ENCODE data around the gene MYL12B.
A peak's percentile ranks its signal among the peaks of the same experiment; 100 is the strongest.
"Not testable (repeated sequence)": the region's sequence is repeated elsewhere in the genome, so short reads cannot be mapped to it uniquely, and the experiment has no call there.

Gene MYL12B

DNA sequence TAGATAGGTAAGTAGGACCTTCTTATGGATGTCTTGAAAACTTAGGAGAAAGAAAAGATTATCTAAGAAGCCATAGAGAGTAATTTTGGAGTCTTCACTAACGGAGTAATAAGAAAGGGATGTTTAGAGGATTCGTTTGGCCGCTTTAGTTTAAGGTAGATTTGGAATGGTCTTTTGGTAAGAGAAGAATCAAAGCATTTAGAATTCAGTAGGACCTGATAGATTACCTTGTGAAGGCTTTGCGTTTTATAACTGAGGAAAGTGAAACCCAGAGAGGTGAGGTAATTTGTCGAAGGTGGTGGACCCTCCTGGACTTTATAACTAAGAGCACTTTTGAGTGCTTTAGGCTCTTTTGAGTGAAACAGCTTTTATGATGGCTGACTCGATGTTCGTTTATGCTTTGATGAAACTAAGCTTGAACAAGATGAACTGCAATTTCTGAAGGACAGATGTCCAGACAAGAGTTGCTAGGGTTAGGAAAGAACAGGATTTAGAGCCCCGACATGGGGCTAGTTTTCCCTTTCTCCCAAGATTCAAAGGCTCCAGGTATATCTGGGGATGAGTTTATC lies 1.3 kb downstream of the MYL12B start:
- no peak for DNase-seq

- DNase-seq, result no peak
Measured at GRCh38 chr18:3264362-3264761, 2.4 kb downstream of the MYL12B start.

DNA sequence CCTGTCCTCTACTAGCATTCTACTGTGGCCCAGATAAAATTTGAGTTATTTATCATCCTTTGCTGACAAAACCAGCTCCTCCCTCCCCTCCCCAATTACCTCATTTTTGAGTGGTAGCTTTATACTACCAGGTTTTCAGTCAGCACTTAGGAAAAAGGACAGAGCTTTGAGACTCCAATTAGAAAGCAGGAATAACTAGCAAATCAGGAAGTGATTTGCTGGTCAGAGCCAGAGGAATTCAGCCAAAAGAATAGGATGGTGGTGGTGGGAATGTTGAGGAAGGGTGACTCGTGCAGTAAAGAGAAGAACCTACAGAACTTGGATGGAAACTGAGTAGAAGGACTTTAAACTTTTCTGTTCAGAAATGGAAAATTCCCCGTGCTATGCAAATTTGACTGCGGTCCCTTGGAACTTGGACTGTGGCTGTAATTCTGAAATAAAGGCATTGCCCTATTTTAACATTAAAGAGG lies 3.7 kb downstream of the MYL12B start:
- DNase-seq, result no peak

DNA sequence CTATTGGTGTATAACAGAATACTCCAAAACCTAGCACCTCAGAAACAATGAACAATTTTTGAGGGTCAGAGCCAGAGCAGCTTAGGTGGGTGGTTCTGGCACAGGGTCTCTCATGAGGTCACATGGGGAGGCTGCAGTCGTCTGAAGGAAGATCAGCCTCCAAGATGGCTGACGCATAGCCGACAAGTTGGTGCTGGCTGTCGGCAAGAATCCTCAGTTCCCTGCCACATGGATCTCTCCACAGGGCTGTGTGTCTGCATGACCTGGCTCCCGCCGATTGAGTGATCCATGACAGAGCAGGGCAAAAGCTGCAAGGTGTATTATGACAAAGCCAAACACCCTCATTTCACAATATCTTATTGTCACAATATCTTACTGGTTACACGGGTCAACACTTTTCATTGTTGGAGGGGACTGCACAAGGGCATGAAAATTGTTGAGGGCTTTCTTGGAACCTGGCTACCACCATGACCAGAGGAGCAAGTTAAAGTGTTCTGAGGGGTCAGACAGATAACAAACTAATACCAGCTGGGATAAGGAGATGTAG lies 4.2 kb downstream of the MYL12B start:
- DNase-seq, result no peak

DNA sequence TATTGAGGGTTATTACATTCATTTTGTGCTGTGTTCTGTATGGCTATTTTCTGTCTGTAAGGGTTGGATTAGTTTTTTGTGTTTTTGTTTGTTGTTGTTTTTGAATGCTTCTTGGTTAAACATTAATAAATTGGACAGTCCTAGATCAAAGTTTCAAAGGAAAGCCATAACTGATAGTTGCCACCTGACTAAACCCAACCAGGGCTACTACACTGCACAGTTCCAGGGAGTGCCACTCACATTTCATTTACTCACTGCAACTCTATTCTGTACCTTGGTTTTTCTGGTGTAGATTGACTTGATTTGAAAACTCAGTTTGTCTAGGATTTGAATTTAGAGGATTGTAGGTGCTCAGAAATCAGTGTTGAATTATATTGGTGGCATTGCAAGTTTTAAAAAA lies 6.4 kb downstream of the MYL12B start:
- DNase-seq, result no peak

- no peak for DNase-seq
Measured at GRCh38 chr18:3269241-3269913, 7.4 kb downstream of the MYL12B start.

- no peak for DNase-seq
Measured at GRCh38 chr18:3269914-3270299, 8.0 kb downstream of the MYL12B start.

DNA sequence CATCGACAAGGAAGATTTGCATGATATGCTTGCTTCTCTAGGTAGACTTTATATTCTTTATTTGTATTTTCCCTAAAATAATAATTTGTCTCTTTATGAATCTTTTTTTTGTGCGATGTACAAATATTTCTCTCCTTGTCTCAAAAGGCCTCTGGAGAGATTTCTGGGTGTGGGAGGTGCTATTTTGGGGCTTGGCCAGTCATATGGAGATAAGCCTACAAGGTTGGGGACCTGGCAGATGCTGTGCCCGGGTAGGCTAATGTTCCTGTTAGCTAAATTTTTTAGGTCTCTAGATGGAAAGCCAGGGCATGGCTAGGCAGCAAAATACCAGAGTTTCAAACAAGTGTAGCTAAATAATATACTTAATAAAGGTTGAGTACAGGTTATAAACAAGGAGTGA lies 11.1 kb downstream of the MYL12B start:
- DNase-seq, result no peak

DNA sequence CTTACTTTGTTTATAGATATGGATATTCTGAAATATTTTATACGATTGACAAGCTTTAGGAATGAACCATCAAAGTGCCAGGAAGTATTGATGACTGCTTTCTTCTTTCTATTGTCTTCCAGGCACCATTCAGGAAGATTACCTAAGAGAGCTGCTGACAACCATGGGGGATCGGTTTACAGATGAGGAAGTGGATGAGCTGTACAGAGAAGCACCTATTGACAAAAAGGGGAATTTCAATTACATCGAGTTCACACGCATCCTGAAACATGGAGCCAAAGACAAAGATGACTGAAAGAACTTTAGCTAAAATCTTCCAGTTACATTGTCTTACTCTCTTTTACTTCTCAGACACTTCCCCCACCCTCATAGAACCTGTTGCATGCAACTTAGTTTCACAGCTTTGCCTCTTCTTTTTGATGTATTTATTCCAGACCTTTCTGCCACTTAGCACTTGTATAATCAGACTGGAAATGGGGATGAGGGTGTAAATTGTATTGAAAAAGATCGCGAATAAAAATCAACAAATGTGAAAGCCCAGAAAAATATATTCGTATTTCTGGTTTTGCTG lies 15.8 kb downstream of the MYL12B start:
- not testable (repeated sequence) for DNase-seq

DNA sequence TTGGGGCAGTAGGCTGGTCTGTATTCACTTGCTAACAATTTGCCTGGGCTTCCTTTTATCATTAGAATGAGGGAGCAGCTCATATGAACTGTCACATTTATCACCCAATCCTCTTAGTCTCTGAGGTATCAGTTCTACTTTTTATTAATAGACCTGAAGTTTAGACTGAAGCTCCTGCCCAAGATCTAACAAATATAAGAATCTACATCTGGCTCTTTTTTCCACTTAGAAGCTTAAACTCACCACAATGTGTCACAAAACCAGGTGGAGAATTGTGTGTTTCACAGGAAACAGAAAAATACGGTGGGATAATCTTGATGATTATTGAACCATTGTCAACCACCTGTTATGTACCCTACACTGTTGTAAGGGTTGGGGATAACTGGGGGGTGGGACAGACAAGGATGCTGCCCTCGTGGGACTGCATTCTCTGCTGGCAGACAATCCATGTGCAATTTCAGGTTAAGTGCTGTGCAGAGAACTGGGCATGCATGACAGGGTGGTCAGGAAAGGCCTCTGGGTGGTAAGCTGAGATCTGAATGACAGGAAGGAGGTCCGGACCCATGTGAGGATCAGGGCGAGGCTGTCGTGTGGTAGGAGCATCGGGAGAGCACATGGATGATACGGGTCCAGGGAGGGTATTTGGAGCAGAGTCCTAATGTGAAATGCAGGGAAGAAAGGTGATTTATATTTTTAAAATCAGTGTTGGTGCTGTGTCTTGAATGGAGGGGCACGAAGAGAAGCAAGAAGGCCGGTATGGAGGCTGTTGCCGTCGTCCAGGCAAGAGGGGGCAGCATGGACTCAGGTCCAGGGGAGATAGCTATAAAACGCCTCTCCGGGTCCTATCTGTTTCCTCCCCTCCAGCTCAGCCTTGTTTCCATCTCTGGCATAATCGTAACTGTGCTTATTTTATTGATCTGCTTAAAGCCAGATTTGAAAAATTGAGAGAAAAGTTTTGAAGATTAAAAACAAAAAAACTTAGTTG lies 17.6 kb downstream of the MYL12B start:
- DNase-seq, result no peak

DNA sequence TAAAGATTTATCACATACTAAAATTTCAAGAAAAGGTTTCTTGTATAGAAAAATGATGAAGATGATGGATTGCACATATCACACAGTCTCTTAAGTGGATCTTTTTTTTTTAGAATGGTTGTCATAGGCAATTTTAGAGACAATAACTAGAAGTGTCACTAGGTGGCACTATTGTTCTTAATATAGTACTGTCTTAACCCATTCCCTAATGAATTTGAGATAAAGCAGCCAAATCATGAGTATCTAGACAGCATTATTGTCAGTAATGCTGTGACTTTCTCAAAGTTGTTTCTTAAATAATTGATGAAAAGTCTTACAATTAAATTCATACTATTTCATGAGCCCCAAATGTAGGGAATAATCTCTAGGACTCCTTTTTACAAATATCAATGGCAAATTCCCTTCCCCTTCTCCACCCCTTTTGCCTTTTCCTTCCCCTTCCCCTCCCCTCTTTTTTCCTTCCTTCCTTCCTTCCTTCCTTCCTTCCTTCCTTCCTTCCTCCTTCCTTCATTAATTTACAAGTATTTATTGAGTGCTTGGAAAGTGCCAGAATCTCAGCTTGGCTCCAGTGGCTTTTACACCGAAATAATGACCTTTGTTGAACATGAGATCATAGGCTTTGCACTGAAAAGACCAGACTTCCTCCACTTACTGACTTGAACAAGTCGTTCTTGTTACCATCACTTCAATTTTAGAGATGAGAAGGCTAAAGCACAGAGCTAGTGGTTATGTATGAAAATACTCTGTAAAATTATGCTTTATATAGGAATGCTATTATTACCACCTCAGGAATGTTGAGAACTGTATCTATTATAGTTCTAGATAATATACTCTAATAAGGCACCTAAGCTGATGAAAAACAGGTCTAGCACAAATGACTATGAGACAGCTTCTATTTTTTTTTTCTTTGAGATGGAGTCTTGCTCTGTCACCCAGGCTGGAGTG lies 19.8 kb downstream of the MYL12B start:
- peak; percentile 34 for DNase-seq

DNA sequence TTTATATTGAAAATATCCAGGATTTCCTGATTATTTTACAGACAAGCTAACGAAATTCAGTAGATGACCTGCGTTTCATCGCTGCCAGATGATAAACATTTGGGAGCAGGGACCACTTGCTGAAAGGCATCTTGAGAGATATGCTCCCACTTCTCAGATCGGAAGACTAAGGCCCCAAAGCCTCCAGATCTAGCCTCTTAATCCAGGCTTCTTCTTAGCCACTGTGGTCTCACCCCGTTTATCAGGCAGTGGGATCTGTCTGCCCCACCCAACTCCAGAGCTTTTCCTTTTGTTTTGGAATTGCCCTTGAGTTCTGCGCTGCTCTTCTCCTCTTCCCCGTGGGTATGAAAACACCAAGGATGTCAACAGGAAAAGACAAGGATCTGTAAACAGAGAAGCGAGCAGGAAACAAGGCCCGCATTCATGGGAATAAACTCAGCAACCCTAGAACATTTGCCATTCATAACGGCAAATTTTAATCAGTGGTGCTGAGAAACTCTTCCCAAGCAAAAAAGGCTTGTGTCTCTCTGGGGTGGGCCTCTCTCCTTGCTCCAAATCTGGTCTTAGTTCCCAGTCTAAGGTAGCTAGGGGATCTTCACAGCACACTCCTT lies 21.4 kb downstream of the MYL12B start:
- DNase-seq, result peak; percentile 33

GRCh38 chr18:3283908-3284307 lies 22.0 kb downstream of the MYL12B start:
- peak; percentile 33 for DNase-seq

DNA sequence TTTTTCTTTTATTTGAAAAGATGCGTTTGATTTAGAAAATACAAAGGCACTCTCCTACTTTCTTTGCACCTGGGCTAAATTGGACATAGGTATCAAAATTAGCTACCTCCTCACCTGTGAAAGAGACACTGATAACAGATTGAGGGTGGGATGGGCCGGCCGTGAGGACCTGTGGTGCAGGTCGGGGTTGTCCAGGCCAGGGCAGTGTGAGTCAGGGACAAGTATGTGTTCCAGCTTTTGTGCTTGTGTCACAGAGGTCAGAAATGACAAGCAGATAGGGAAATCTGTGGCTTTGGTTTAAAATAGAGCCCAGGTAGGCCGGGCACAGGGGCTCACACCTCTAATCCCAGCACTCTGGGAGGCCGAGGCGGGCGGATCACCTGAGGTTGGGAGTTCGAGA lies 22.6 kb downstream of the MYL12B start:
- DNase-seq, result no peak

- DNase-seq, result no peak
Measured at GRCh38 chr18:3286159-3286558, 24.2 kb downstream of the MYL12B start.

DNA sequence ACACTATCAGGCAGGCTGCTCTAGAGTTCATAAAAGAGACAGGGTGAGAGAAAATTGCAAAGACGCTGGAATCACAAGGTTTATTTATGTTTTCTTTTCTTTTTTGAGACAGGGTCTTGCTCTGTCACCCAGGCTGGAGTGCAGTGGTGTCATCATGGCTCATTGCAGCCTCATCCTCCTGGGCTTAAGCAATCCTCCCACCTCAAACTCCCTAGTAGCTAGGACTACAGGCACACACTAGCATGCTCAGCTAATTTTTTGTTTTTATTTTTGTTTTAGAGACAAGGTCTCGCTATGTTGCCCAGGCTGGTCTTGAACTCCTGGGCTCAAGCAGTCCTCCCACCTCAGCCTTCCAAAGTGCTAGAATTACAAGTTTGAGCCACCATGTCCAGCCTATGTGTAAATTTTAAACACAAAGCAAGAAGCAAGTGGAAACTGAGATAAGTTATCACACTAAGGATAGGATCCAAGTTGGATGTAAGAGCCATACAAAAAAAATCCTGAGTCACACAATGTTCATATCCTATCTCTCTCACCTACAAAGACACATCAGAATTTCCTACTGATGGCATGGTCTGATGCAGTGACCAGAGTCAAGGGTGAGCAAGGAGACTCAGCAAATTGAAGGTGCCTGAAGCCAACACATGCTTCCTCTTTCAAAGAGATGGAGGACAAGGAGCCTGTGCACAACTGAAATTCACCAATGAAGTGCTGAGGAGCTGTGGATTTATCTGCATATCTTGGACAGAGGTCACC lies 31.4 kb downstream of the MYL12B start:
- DNase-seq, result no peak

DNA sequence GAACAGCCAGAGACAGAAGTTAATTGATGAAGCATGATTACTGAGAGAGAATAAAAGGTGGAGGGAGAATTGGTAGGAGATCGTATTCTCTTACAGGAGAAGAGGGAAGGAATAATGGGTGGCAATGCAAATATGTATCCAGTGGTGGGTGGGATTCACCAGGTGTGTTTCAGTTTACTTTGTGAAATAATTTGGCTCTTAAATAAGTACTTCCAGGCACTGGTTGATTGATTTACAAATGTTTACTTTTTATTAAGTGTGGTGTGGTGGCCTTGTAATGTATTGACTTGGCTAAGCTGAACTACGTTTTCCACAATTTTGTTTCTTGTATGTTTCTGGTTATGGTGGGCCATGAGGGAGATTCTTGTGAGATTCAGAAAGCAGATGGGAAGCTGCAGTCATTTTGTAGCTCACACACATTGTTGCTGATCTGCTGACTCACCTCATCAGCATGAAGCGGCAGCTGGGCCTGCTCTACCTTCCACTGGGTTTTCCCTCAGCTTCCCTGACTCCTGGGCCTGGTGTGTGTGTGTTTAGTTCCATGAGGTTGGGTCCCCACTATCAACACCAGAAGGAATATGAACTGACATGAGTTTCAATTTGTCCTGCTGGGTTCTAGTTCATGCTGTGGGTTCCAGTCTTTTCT lies 32.6 kb downstream of the MYL12B start:
- no peak for DNase-seq

GRCh38 chr18:3297025-3297984 lies 35.4 kb downstream of the MYL12B start:
- no peak for DNase-seq

DNA sequence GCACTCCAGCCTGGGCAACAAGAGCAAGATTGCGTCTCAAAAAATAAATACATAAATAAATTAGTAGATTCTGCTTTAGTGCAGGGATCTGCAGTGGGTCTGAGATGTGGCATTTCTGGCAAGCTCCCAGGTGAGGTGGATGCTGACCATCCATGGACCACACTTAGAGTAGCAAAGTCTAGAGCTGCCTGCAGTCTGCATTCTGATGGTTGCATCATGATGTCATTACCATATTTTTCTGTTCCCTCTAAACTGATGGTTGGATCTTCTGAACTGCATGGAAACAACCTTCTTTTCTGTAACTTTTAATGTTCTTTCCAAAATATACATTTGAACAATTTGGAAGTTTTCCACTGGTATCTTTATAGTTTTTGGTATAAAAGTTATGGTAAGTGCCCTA lies 42.9 kb downstream of the MYL12B start:
- no peak for DNase-seq

Data from NCI-H526 treated with DMSO at 0.1 percent for 48 hours (cell line).